Cardiac fibroblast (primary cell): ENCODE measurements around the gene AKAP9.
A peak's percentile ranks its signal among the peaks of the same experiment; 100 is the strongest.
"Not testable (repeated sequence)": the region's sequence is repeated elsewhere in the genome, so short reads cannot be mapped to it uniquely, and the experiment has no call there.

ENCODE experiments used
- DNase-seq, 2 donors: peaks; one replicate each; pipeline versions ENCODE4 v3.0.0 to v3.0.0-alpha.2; 2010; ENCODE audit warnings: low read depth in 2 of 2
- H3K4me3 ChIP-seq, 2 donors: replicated peaks in 1 of 2; 1 replicate in 1 of 2; 2 replicates in 1 of 2; pipeline ENCODE4 v1.5.1; 2011; ENCODE audit warnings: low read depth in 2 of 2, low read length in 2 of 2, mild to moderate bottlenecking in 2 of 2, moderate library complexity in 1 of 2
- TF ChIP-seq, protein P1 (sequence below): IDR thresholded peaks from one replicate; pipeline ENCODE4 v1.5.1; 2011; ENCODE audit warnings: low read depth, mild to moderate bottlenecking, low read length, inconsistent platforms

The AKAP9 gene

GRCh38 chr7:91979590-91979989 is 38.9 kb downstream of the AKAP9 start:
- TF ChIP-seq, protein P1, sequence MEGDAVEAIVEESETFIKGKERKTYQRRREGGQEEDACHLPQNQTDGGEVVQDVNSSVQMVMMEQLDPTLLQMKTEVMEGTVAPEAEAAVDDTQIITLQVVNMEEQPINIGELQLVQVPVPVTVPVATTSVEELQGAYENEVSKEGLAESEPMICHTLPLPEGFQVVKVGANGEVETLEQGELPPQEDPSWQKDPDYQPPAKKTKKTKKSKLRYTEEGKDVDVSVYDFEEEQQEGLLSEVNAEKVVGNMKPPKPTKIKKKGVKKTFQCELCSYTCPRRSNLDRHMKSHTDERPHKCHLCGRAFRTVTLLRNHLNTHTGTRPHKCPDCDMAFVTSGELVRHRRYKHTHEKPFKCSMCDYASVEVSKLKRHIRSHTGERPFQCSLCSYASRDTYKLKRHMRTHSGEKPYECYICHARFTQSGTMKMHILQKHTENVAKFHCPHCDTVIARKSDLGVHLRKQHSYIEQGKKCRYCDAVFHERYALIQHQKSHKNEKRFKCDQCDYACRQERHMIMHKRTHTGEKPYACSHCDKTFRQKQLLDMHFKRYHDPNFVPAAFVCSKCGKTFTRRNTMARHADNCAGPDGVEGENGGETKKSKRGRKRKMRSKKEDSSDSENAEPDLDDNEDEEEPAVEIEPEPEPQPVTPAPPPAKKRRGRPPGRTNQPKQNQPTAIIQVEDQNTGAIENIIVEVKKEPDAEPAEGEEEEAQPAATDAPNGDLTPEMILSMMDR: no peak

DNA sequence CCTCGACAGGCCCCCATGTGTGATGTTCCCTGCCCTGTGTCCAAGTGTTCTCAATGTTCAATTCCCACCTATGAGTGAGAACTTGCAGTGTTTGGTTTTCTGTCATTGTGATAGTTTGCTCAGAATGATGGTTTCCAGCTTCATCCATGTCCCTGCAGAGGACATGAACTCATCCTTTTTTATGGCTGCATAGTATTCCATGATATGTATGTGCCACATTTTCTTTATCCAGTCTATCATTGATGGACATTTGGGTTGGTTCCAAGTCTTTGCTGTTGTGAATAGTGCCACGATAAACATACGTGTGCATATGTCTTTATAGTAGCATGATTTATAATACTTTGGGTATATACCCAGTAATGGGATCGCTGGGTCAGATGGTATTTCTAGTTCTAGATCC is 41.7 kb downstream of the AKAP9 start:
- not testable (repeated sequence) for DNase-seq

More at GRCh38 chr7:91979590-91979989, 38.9 kb downstream of the AKAP9 start:
- no peak for DNase-seq
- no peak overlapping the region for H3K4me3 ChIP-seq

GRCh38 chr7:91988213-91988612 is 47.6 kb downstream of the AKAP9 start:
- DNase-seq: no peak
- no peak overlapping the region for H3K4me3 ChIP-seq
- TF ChIP-seq, protein P1: no peak

More for the DNA sequence above, 41.7 kb downstream of the AKAP9 start:
- not testable (repeated sequence) for H3K4me3 ChIP-seq

DNA sequence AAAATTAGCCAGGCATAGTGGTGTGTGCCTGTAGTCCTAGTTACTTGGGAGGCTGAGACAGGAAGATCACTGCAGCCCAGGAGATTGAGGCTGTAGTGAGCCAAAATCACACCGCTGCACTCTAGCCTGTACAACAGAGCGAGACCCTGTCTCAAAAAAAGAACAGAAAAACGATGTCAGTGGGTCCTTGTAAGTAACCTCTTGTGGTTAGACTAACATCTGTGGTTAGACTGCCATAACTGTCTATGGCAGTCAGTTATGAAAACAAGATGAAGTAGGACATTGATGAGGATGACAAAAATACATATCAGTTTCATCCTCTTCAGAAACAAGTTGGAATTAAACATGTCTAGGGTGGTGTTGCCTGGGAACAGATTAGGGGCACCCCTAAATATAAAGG is 53.3 kb downstream of the AKAP9 start:
- no peak for DNase-seq
- TF ChIP-seq, protein P1: no peak
- H3K4me3 ChIP-seq: no peak overlapping the region

DNA sequence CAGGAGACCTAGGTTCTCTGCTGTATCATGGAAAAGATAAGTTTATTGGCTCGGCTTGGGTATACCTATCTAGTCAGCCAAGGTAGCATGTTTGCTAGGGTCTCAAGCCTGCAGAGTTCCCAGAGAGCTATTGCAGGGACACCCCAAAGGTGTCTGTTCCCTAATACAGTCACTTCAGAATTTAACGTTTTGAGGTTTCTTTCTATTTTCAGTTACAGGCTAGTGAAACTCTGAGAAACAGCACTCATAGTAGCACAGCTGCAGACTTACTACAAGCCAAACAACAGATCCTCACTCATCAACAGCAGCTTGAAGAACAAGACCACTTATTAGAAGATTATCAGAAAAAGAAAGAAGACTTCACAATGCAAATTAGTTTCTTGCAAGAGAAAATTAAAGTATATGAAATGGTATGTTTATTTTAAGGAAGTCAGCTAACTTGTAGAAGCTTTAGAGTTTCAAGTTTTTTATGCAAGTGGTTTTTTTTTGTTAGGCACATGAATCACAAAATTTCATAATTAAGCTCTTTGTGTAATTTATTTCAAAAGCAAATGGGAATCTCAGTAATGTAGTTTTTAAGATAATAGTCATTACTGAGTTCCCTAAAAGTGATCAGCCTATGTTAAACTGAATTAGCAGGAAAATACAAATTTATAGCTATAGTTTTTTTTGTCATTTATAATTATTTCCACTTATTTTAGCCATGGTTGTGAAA is 54.9 kb downstream of the AKAP9 start:
- TF ChIP-seq, protein P1: no peak
- no peak overlapping the region for H3K4me3 ChIP-seq

DNA sequence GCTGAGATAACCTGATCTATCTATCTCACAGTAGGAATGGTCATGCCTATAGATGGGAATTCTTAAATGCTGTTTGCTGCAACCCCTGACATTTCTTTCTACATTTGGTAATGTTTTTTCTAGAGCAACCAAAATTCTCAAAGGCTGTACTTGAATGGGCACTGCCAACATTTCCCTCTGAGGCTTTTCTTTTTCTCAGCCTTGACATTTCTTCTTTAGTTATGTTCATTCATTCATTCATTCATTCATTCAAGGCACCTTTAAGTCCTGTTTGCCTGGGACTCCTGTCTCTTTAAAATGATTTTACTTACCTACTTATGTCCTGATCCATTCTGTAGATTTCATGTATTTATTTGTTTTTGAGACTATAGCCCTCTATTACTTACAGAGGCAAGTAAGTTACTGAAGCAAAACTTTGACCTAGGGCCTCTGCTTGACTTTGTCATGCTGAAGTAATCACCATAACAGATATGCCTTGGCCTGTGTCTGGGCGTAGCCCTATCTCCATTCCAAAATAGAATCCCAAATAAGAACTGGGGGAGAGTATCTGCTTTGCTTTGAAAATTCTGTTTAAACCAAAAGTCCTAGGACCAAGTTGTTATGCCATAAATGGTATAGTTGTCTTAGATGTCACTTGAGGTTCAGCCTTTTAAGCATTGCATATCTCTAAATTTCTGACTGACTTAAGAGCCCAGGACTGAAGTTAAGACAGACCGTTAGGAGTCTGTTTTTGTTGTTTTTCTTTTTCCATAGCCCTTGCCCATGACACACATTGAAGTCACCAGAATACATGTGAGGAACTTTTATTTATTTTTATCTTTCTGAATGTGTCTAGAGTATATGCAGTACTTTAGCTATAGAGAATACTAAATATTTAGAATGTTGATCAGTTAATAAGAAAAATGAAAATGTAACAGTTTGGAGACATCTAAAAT is 59.2 kb downstream of the AKAP9 start:
- TF ChIP-seq, protein P1: no peak
- no peak overlapping the region for H3K4me3 ChIP-seq

More for the DNA sequence above, 54.9 kb downstream of the AKAP9 start:
- no peak for DNase-seq

DNA sequence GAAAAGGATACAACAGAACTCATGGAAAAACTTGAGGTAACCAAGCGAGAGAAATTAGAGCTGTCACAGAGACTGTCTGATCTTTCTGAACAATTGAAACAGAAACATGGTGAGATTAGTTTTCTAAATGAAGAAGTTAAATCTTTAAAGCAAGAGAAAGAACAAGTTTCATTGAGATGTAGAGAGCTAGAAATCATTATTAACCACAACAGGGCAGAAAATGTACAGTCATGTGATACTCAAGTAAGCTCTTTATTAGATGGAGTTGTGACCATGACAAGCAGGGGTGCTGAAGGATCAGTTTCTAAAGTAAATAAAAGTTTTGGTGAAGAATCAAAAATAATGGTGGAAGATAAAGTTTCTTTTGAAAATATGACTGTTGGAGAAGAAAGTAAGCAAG is 62.1 kb downstream of the AKAP9 start:
- TF ChIP-seq, protein P1: no peak
- DNase-seq: no peak
- no peak overlapping the region for H3K4me3 ChIP-seq

More for the DNA sequence above, 59.2 kb downstream of the AKAP9 start:
- DNase-seq: peak in 1 of 2 donors; percentile 9
